ENCODE measurements around the gene FIG4.

The FIG4 gene

DNA sequence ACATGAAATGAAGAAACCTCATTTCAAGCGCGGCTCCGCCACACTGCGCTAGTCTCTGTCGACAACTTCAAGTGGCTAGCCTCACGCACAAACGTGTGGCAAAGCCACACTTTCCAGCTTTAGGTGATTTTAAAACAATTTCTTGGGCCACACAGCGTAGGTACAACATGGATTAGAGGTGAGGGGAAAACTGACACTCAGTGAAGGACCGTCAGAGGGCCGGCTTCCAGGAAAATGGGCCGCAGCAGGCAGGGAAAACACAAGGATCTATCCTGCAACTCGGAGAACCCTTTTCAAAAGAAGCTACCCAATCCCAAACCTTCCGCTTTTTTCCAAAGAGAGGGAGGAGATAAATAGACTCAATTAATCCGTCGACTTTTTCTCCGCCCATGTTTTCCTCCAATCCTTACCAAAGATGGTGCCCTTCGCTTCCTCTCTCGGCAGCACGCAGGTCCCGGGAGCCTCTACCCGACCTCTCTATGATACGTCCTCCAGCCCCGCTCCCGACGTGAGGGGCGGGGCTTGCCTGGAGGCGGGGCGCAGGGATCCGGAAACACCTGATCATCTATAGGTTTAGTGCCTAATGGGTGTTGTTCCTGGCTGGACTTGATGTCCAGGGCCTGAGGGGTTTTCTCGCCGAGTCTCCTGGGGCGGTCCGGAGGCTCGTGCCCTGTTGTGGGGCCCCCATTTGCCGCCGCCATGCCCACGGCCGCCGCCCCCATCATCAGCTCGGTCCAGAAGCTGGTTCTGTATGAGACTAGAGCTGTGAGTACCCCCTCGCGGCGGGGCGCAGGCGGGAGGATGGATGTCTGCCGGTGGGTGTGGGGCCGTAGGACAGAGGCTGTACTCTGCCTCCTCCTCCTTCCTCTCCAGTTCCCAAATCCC is at the start of gene FIG4, which contains the start of gene AK9:
Gene FIG4, plus strand, starts transcription at position 560 of the 885 bp plus-strand sequence. Its CDS starts 140 bp downstream, at position 700.
Gene AK9, minus strand, starts transcription at position 466 of the 885 bp plus-strand sequence. CDS start 15,457 bp downstream, outside the sequence.
- ChIA-PET CTCF (interaction anchor here (0.5 to 1.8 kb wide), 5 partner anchors 172 to 447 kb away, joined by 3 to 7 read pairs (median 4); no protein-coding TSS in a partner anchor), POLR2A (interaction anchor here (0.9 kb wide), 1 partner anchor 10 kb away, joined by 6 read pairs; no protein-coding TSS in a partner anchor)
- TF ChIP-seq ELF4 (IDR thresholded peaks at IDR 0.05) = no peak; the same call in 1 of the 2 replicates
- TF ChIP-seq HDGF (IDR thresholded peaks at IDR 0.05; ENCODE audit: borderline replicate concordance) = no peak
- peak; percentile 81 for TF ChIP-seq L3MBTL2 (conservative IDR thresholded peaks at IDR 0.05)
- no peak for TF ChIP-seq NFRKB (IDR thresholded peaks at IDR 0.05)
- no peak for TF ChIP-seq CTBP1 (IDR thresholded peaks at IDR 0.05; ENCODE audit: borderline replicate concordance)
- TF ChIP-seq ARNT (IDR thresholded peaks at IDR 0.05) = no peak
- TF ChIP-seq BHLHE40 (IDR thresholded peaks at IDR 0.05; ENCODE audit: borderline replicate concordance) = no peak
- TF ChIP-seq ZNF384 (IDR thresholded peaks at IDR 0.05) = no peak
- TF ChIP-seq FOXM1 (IDR thresholded peaks at IDR 0.05; ENCODE audit: borderline replicate concordance) = no peak
- no peak for TF ChIP-seq TARDBP (IDR thresholded peaks at IDR 0.05)
- TF ChIP-seq LEF1 (IDR thresholded peaks at IDR 0.05; ENCODE audit: borderline replicate concordance) = no peak
- TF ChIP-seq FOXA1 (IDR thresholded peaks at IDR 0.05) = no peak
- TF ChIP-seq SUZ12 (IDR thresholded peaks at IDR 0.05) = no peak
- TF ChIP-seq SP1 (IDR thresholded peaks at IDR 0.05) = no peak
- peak; percentile 21; the same call in 1 of the 2 replicates for TF ChIP-seq PKNOX1 (IDR thresholded peaks at IDR 0.05)
- no peak for TF ChIP-seq FOXK2 (IDR thresholded peaks at IDR 0.05)
- peak; percentile 91 for DNase-seq (ENCODE audit: extremely low spot score)

DNA sequence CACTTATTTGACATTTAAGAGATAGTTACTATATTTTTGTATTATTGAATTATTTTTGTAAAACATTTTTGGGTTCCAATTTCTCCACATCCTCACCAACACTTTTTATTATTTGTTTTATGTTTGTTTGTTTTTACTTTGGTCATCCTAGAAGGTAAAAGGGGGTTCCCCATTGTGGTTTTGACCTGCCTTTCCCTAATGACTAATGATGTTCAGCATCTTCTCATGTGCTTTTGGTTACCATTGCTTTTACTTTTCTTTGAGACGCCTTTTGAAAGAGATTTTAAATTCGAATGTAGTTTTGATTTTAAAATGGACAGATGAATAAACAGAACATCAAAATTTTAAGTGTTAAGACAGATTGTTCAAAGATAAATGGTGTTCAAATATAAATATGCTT is 47.0 kb upstream of the FIG4 start:
- no peak for DNase-seq (ENCODE audit: extremely low spot score)
- CTCF ChIA-PET = interaction anchor here (0.6 kb wide), 1 partner anchor 8 kb away, joined by 3 read pairs; no protein-coding TSS in a partner anchor
- POLR2A ChIA-PET = no interaction called here
- no peak for TF ChIP-seq TARDBP (IDR thresholded peaks at IDR 0.05)
- TF ChIP-seq NFRKB (IDR thresholded peaks at IDR 0.05) = no peak
- no peak for TF ChIP-seq ZNF384 (IDR thresholded peaks at IDR 0.05)
- no peak for TF ChIP-seq FOXK2 (IDR thresholded peaks at IDR 0.05)
- TF ChIP-seq CTBP1 (IDR thresholded peaks at IDR 0.05; ENCODE audit: borderline replicate concordance) = no peak
- TF ChIP-seq SUZ12 (IDR thresholded peaks at IDR 0.05) = no peak
- TF ChIP-seq LEF1 (IDR thresholded peaks at IDR 0.05; ENCODE audit: borderline replicate concordance) = no peak
- no peak for TF ChIP-seq HDGF (IDR thresholded peaks at IDR 0.05; ENCODE audit: borderline replicate concordance)

DNA sequence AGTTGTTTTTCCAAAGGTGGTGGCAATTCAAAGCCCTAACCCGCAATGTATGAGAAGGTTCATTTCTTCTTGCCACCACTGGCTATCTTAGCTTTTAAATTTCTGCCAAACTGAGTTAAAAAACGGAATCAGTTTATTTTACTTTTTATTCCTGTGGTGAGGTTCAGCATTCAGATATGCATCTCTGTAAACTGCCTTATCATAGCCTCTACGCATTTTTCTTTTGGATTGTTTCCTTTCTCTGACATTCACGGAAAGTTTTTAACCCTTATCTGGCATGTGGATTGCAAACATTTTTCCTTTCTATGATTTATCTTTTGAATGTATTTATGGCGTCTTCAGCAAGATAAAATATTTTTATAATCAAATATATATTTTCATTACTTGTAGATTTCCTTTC is 37.8 kb upstream of the FIG4 start:
- DNase-seq (ENCODE audit: extremely low spot score) = no peak
- ChIA-PET CTCF (no interaction called here), POLR2A (no interaction called here)
- no peak for TF ChIP-seq ARNT (IDR thresholded peaks at IDR 0.05)
- no peak for TF ChIP-seq L3MBTL2 (conservative IDR thresholded peaks at IDR 0.05)
- no peak for TF ChIP-seq HDGF (IDR thresholded peaks at IDR 0.05; ENCODE audit: borderline replicate concordance)
- TF ChIP-seq PKNOX1 (IDR thresholded peaks at IDR 0.05) = no peak
- TF ChIP-seq SUZ12 (IDR thresholded peaks at IDR 0.05) = no peak
- no peak for TF ChIP-seq LEF1 (IDR thresholded peaks at IDR 0.05; ENCODE audit: borderline replicate concordance)
- TF ChIP-seq FOXM1 (IDR thresholded peaks at IDR 0.05; ENCODE audit: borderline replicate concordance) = no peak

DNA sequence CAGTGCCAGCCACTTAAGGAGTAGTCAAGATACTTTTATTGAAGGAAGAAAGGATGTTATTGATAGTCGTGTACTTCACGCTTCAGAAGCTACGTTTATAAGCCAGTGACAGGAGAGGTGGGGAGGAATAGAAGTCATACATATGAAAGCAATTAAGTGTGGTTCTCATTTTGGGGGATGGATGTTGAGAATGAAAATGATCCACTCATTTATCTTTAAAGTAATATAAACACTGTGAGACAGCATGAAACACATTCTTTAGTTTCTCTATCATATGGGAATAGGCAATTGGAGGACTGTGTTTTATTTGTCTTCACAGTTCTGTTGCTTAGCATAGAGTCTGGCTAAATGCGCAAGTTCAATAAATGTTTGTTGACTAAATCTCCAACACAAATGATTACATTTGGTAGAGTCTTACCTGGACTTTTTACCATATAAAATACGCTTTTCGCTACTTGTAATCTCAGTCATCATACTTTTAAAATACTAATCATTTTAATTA is 35.3 kb upstream of the FIG4 start:
- CTCF ChIA-PET = no interaction called here
- POLR2A ChIA-PET = no interaction called here
- no peak for TF ChIP-seq LEF1 (IDR thresholded peaks at IDR 0.05; ENCODE audit: borderline replicate concordance)
- DNase-seq (ENCODE audit: extremely low spot score) = no peak

DNA sequence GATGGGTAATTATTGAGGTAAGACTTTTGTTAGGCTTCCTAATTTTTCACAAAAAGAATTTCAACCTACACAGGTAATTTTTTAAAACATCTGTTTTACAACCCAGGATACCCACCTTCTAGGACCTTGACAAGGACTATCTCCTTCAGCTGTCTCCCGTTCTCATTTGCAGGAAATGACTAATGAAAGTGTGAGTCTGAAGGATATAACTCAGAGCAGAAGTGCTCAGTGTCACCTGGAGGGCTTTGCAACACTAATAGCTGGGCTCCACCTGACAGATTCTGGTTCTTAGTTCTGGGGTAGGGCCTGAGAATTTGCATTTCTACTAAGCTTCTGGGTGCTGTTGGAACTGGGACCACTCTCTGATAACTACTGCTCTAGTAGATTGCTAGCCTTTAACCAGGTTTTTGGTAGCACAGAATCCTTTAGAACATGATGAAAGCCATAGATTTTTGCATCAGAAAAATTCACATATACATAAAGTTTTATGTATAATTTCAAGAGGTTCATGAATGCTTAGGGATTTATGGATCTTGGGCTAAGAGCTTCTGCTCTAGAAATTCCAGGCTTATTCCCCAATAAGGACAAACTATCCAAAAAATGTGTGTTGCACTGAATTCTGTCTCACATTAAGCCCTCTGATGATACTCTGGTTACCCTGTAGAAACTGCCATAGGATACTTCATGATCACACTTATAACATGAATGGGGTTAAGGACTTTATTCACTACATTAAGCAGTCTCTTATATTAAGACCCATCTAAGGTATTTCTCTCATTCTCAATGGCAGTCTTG is 30.4 kb upstream of the FIG4 start:
- no peak for TF ChIP-seq HDGF (IDR thresholded peaks at IDR 0.05; ENCODE audit: borderline replicate concordance)
- no peak for TF ChIP-seq ELF4 (IDR thresholded peaks at IDR 0.05)
- no peak for TF ChIP-seq BHLHE40 (IDR thresholded peaks at IDR 0.05; ENCODE audit: borderline replicate concordance)
- no peak for TF ChIP-seq FOXM1 (IDR thresholded peaks at IDR 0.05; ENCODE audit: borderline replicate concordance)
- TF ChIP-seq PKNOX1 (IDR thresholded peaks at IDR 0.05) = no peak
- TF ChIP-seq ARNT (IDR thresholded peaks at IDR 0.05) = no peak
- ChIA-PET POLR2A (no interaction called here), CTCF (no interaction called here)
- DNase-seq (ENCODE audit: extremely low spot score) = no peak

- CTCF ChIA-PET = no interaction called here
- POLR2A ChIA-PET = no interaction called here
- TF ChIP-seq FOXK2 (IDR thresholded peaks at IDR 0.05) = no peak
- TF ChIP-seq BHLHE40 (IDR thresholded peaks at IDR 0.05; ENCODE audit: borderline replicate concordance) = no peak
- DNase-seq (ENCODE audit: extremely low spot score) = no peak
Measured at GRCh38 chr6:109662192-109662591, 28.9 kb upstream of the FIG4 start.
